ENCODE measurements around the gene SREBF1.
A peak's percentile ranks its signal among the peaks of the same experiment; 100 is the strongest.

Gene SREBF1

GRCh38 chr17:17868641-17869522 lies 32.1 kb upstream of the SREBF1 start:
- Mint-ChIP-seq H3K4me3 (no peak overlapping the region), H3K27me3 (no peaks in the 10 kb centered on the region), H3K9me3 (no peaks in the 10 kb centered on the region), H3K4me1 (ENCODE audit: low read depth) (no peaks in the 10 kb centered on the region), H3K36me3 (ENCODE audit: low read depth) (peaks cover 4% of the 10 kb centered on the region), H3K27ac (no peak overlapping the region)

GRCh38 chr17:17866897-17867296 lies 30.1 kb upstream of the SREBF1 start:
- Mint-ChIP-seq H3K4me3 (no peak overlapping the region), H3K9me3 (no peaks in the 10 kb centered on the region), H3K27ac (no peak overlapping the region), H3K36me3 (ENCODE audit: low read depth) (peaks cover 4% of the 10 kb centered on the region), H3K27me3 (no peaks in the 10 kb centered on the region), H3K4me1 (ENCODE audit: low read depth) (peaks cover 18% of the 10 kb centered on the region)

DNA sequence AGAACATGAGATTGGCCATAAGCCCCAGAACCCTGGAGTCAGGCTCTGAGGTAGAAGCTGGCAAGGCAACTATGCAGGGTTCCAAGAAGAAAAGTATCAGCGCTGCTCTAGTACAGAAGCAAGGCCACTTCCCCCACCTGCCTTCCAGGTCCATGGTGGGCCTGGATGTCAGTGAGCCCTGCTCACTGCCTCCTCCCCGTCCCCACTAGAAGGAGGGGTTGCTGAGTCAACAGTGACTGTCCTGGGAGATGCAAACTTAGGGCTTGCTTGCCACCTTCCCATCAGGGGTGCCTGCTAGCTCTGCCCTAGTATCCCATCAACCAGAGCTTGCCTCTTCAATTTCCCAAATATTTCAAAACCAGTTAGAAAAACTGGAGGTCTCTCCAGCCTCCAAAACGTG lies 29.6 kb upstream of the SREBF1 start:
- Mint-ChIP-seq H3K27me3 (no peaks in the 10 kb centered on the region), H3K36me3 (ENCODE audit: low read depth) (peaks cover 4% of the 10 kb centered on the region), H3K9me3 (no peaks in the 10 kb centered on the region), H3K27ac (no peak overlapping the region), H3K4me1 (ENCODE audit: low read depth) (peaks cover 18% of the 10 kb centered on the region), H3K4me3 (no peak overlapping the region)

GRCh38 chr17:17865035-17865434 lies 28.2 kb upstream of the SREBF1 start:
- Mint-ChIP-seq H3K36me3 (ENCODE audit: low read depth) (peaks cover 4% of the 10 kb centered on the region), H3K27me3 (no peaks in the 10 kb centered on the region), H3K4me3 (no peak overlapping the region), H3K9me3 (no peaks in the 10 kb centered on the region), H3K4me1 (ENCODE audit: low read depth) (peaks cover 18% of the 10 kb centered on the region), H3K27ac (no peak overlapping the region)

GRCh38 chr17:17860766-17861107 lies 24.0 kb upstream of the SREBF1 start:
- Mint-ChIP-seq H3K4me3 (no peak overlapping the region), H3K9me3 (no peaks in the 10 kb centered on the region), H3K27me3 (no peaks in the 10 kb centered on the region), H3K27ac (no peak overlapping the region), H3K4me1 (ENCODE audit: low read depth) (peaks cover 29% of the 10 kb centered on the region), H3K36me3 (ENCODE audit: low read depth) (no peaks in the 10 kb centered on the region)

DNA sequence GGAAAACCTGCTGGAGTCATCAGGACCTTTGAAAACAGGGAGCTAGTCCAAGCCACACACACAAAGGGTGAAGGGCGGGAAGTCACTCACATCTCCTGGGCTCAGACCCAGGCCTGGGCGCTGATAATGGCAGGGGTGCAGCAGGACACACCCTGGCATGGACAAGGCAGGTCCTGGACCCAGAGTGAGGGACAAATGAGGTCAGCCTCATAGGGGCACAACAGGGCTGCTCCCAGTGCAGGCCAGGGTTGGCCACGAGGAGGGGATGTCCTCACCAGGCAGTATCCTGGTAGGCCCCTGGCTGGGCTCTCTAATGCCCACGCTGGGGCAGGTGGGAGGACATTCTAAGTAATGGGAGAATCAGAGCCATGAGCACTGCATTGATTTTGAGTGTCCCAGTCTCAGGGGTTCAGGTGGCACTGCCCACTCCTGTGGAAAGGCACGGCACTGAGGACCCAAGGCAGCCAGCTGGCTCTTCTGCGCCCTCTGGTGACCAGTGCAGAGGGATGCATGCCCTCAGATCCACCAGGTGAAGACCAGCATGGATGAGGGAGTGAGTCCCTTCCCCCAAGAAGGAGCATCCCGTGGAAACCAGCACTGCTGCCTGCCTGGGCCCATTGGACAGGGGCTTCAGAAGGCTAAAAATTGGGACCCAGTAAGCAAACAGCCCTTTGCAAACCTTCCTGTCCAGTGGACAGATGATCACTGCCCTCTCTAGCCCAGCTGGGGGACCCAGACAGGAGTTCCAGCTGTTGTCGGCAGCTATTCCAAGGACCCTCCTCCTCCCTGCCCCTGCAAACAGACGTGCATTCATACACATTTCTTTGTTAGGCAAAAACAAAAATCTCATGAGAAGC lies 23.4 kb upstream of the SREBF1 start:
- Mint-ChIP-seq H3K4me1 (ENCODE audit: low read depth) (peaks cover 35% of the 10 kb centered on the region), H3K36me3 (ENCODE audit: low read depth) (no peaks in the 10 kb centered on the region), H3K4me3 (no peak overlapping the region), H3K27me3 (no peaks in the 10 kb centered on the region), H3K9me3 (no peaks in the 10 kb centered on the region), H3K27ac (no peak overlapping the region)

DNA sequence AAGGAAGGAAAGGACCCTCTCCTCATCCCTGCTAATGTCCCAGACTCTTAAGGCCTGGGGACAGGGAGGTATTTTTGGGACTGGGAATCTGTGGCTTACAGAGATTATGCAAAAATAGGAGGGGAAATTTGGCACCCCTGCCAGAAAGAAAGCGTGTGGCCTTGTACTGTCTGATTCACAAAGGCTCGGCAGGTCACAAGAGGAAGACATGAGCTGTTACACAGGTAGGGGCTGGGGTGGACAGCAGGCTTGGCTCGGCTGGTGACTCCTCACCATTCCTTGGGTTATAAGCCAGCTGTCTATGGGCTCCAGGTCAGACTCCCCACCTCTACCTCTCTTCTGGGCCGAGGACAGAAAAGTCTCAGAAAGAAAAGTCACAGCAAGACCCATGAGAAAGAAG lies 20.7 kb upstream of the SREBF1 start:
- Mint-ChIP-seq H3K27ac (no peak overlapping the region), H3K9me3 (no peaks in the 10 kb centered on the region), H3K36me3 (ENCODE audit: low read depth) (no peaks in the 10 kb centered on the region), H3K4me1 (ENCODE audit: low read depth) (peaks cover 44% of the 10 kb centered on the region), H3K27me3 (no peaks in the 10 kb centered on the region), H3K4me3 (no peak overlapping the region)

GRCh38 chr17:17856386-17856785 lies 19.6 kb upstream of the SREBF1 start:
- Mint-ChIP-seq H3K27me3 (no peaks in the 10 kb centered on the region), H3K4me1 (ENCODE audit: low read depth) (peaks cover 50% of the 10 kb centered on the region), H3K9me3 (no peaks in the 10 kb centered on the region), H3K27ac (no peak overlapping the region), H3K4me3 (no peak overlapping the region), H3K36me3 (ENCODE audit: low read depth) (no peaks in the 10 kb centered on the region)

DNA sequence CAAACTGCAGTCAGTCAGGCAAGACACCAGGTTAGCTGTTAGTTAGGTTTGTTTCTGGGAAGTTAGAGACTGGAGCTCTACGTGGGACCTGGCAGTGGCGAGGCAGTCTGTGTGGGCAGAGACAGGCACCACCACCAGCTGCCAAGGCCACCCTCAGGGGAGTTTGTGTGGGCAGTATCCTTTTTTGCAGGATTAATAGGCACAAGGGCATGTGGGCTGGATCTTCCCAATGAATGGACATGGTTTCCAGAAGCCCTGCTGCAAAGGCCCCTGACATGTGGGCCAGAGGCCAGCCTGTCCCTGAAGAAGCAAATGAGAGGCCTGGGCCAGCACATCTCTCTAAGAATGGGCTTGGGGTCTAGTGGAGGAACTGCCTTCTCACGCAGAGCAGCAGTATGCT lies 19.2 kb upstream of the SREBF1 start:
- H3K27me3 Mint-ChIP-seq = no peaks in the 10 kb centered on the region
- H3K36me3 Mint-ChIP-seq (ENCODE audit: low read depth) = no peaks in the 10 kb centered on the region
- peaks cover 55% of the 10 kb centered on the region for H3K4me1 Mint-ChIP-seq (ENCODE audit: low read depth)
- H3K27ac Mint-ChIP-seq = no peak overlapping the region
- H3K4me3 Mint-ChIP-seq = no peak overlapping the region
- no peaks in the 10 kb centered on the region for H3K9me3 Mint-ChIP-seq

DNA sequence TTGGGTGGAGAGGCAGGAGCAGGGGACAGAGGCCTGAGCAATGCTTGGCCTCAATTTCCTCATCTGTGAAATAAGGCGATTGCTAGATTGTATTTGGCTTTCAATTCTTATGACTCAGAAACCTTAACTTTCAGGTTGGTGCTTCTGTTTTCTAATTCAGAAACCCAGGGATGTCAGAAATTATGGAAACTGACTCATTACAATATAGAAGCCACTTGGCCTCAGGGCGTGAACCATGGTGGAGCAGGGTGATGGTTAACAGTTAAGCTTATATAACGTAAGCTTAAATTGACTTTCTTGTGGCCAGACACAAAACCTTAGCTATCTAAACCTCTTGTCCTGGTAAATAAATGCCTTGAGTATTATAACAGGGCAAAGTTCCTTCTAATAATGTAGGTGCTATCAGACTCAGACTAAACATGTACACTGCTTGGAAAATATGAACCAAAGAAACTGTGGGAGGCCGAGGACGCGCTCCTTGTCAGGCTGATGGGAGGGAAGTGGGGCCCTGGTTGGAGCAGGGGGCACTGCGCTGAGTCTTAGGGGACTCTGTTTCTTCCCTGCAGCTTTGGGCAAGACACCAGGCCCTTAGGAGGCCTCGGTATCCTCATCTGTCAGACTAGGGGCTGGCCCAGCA lies 17.1 kb upstream of the SREBF1 start:
- no peaks in the 10 kb centered on the region for H3K27me3 Mint-ChIP-seq
- peak overlapping the region; percentile 89 for H3K27ac Mint-ChIP-seq
- peaks cover 75% of the 10 kb centered on the region for H3K4me1 Mint-ChIP-seq (ENCODE audit: low read depth)
- no peaks in the 10 kb centered on the region for H3K9me3 Mint-ChIP-seq
- no peaks in the 10 kb centered on the region for H3K36me3 Mint-ChIP-seq (ENCODE audit: low read depth)
- peak overlapping the region; percentile 58 for H3K4me3 Mint-ChIP-seq

DNA sequence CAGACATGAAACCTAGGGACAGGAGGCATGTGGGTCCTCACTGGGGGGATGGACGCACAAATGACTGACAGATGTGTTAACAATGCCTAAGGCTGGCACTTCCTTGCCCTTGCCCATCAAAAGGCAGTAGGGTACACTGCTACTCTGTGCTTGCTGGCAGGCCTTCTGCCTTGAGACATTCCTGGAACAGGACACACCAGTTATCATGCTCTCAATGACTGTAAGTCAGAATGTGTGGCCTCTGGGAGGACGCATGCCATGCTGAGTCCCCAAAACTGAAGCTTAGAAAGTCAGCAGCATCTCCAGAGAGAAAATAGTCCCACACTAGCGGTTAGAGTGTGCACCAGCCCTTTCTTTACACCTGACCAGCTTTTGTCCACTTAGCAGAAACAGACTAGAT lies 16.1 kb upstream of the SREBF1 start:
- H3K4me3 Mint-ChIP-seq = peak overlapping the region; percentile 58
- H3K9me3 Mint-ChIP-seq = no peaks in the 10 kb centered on the region
- H3K4me1 Mint-ChIP-seq (ENCODE audit: low read depth) = peaks cover 85% of the 10 kb centered on the region
- peak overlapping the region; percentile 89 for H3K27ac Mint-ChIP-seq
- no peaks in the 10 kb centered on the region for H3K36me3 Mint-ChIP-seq (ENCODE audit: low read depth)
- H3K27me3 Mint-ChIP-seq = no peaks in the 10 kb centered on the region

- Mint-ChIP-seq H3K27me3 (no peaks in the 10 kb centered on the region), H3K9me3 (no peaks in the 10 kb centered on the region), H3K27ac (peak overlapping the region; percentile 94), H3K4me1 (ENCODE audit: low read depth) (peaks cover 88% of the 10 kb centered on the region), H3K4me3 (peak overlapping the region; percentile 51), H3K36me3 (ENCODE audit: low read depth) (no peaks in the 10 kb centered on the region)
Observed at GRCh38 chr17:17851103-17852002, 14.6 kb upstream of the SREBF1 start.

DNA sequence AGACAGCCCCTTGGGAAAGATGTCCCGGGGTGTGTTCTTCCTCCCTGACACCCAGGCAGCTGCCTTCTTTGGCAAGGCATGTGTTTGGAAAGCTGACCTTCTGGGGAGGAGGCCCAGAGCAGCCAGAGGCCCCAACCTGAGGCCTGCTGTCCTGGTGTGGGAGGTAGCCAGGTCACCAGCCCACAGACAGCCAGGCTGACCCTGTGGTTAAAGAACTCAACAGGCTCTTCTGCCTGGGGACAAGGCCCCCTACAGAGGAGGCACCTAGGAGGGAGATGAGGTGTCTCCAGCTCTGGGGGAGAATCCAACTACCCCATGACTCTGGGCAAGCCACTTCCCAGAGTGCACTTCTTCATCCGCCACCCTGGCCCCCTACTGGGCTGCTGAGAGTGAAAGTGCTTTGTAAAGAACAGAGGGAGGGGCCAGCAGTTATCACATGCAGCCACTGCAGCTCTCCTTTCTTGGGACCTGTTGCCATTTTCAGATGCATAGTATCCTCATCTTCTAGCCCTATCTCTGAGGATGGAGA lies 13.1 kb upstream of the SREBF1 start:
- Mint-ChIP-seq H3K4me1 (ENCODE audit: low read depth) (peaks cover 78% of the 10 kb centered on the region), H3K9me3 (no peaks in the 10 kb centered on the region), H3K4me3 (peak overlapping the region; percentile 49), H3K36me3 (ENCODE audit: low read depth) (no peaks in the 10 kb centered on the region), H3K27me3 (no peaks in the 10 kb centered on the region), H3K27ac (peak overlapping the region; percentile 94)

DNA sequence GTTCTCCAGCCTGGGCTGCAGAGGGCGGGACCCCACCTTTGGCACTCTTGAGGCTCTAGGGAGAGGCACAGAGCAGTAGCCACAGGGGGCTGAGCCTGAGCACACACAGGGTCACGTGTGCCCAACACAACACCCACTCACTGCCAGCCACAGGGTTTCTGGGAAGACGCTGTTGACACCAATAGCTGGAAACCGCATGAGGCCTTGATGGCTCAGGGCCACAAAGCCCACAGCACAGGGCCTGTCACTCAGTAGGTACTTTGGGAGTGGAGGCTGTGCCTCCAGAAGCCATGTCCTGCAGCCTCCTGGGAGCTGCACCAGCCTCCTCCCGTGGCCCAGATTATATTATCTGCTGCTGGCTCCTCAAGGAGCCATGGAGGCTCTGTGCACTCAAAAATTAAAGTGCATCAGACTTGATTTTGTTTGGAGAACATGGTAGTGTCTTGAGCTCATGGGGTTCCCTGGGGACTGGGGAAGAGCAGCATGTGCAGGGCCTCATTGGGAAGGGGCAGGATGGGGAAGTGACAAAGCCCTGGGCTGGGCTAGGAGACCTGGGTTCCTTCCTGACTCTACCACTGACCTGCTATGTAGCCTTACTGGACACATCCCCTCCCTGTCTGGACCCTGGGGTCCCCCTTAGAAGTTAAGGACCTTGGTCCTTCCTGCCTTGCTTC lies 12.5 kb upstream of the SREBF1 start:
- H3K9me3 Mint-ChIP-seq = no peaks in the 10 kb centered on the region
- peak overlapping the region; percentile 49 for H3K4me3 Mint-ChIP-seq

More for the DNA sequence above, 12.5 kb upstream of the SREBF1 start:
- H3K4me1 Mint-ChIP-seq (ENCODE audit: low read depth) = peaks cover 74% of the 10 kb centered on the region
- H3K27me3 Mint-ChIP-seq = no peaks in the 10 kb centered on the region
- H3K36me3 Mint-ChIP-seq (ENCODE audit: low read depth) = no peaks in the 10 kb centered on the region
- H3K27ac Mint-ChIP-seq = peak overlapping the region; percentile 94
